ENCODE data around the gene AOC2.

- TF ChIP-seq CTCF (IDR thresholded peaks at IDR 0.05) (no peak), ZFX (IDR thresholded peaks at IDR 0.05; ENCODE audit: borderline replicate concordance) (no peak)
Measured at GRCh38 chr17:42872251-42872965, 28.0 kb downstream of the AOC2 start.
